Activated CD8-positive, alpha-beta memory T cell treated with anti-CD3 and anti-CD28 coated beads, Interleukin-2, amount 50 U/mL, for 24 hours (primary cell): ENCODE results near the gene FOXO4.

Experiments used
- DNase-seq: peaks from one replicate; pipeline ENCODE4 v3.0.0-alpha.2; 2020; ENCODE audit errors: extremely low read depth

Gene FOXO4

GRCh38 chrX:71098951-71099506, 3.4 kb downstream of the FOXO4 start:
- no peak for DNase-seq

- no peak for DNase-seq
Observed at GRCh38 chrX:71099736-71100135, 4.1 kb downstream of the FOXO4 start.

GRCh38 chrX:71100581-71101505, 5.2 kb downstream of the FOXO4 start:
- no peak for DNase-seq

- no peak for DNase-seq
Observed at GRCh38 chrX:71102292-71102691, 6.6 kb downstream of the FOXO4 start.

GRCh38 chrX:71103110-71103983, 7.7 kb downstream of the FOXO4 start:
- no peak for DNase-seq

- DNase-seq = no peak
Observed at GRCh38 chrX:71105628-71106027, 10.0 kb downstream of the FOXO4 start.

GRCh38 chrX:71106427-71106826, 10.8 kb downstream of the FOXO4 start, which contains the start of gene CXorf65:
Gene CXorf65 (minus strand): TSS chrX:71106740. CDS start chrX:71106556, 184 bp downstream.
- no peak for DNase-seq

GRCh38 chrX:71107245-71107644, 11.6 kb downstream of the FOXO4 start:
- DNase-seq = no peak

GRCh38 chrX:71107762-71108360, 12.2 kb downstream of the FOXO4 start:
- no peak for DNase-seq

GRCh38 chrX:71109051-71109450, 13.4 kb downstream of the FOXO4 start:
- DNase-seq = no peak

- peak; percentile 60 for DNase-seq
Observed at GRCh38 chrX:71111141-71111843, 15.6 kb downstream of the FOXO4 start, which contains the start of gene IL2RG. Gene IL2RG (minus strand): TSS chrX:71111577. CDS start chrX:71111539, 38 bp downstream.

- no peak for DNase-seq
Observed at GRCh38 chrX:71111921-71112431, 16.3 kb downstream of the FOXO4 start.

- no peak for DNase-seq
Observed at GRCh38 chrX:71117358-71117757, 21.7 kb downstream of the FOXO4 start.

- peak; percentile 58 for DNase-seq
Observed at GRCh38 chrX:71118032-71118984, 22.7 kb downstream of the FOXO4 start, which contains the start of gene MED12. Gene MED12 (plus strand): TSS chrX:71118596. CDS start chrX:71118755, 159 bp downstream.

- no peak for DNase-seq
Observed at GRCh38 chrX:71118985-71119535, 23.4 kb downstream of the FOXO4 start.

- no peak for DNase-seq
Observed at GRCh38 chrX:71128166-71128833, 32.6 kb downstream of the FOXO4 start.

- DNase-seq = peak; percentile 39
Observed at GRCh38 chrX:71128915-71129765, 33.5 kb downstream of the FOXO4 start.

- DNase-seq = no peak
Observed at GRCh38 chrX:71131510-71131909, 35.9 kb downstream of the FOXO4 start.
